Panc1 (cell line): ENCODE data around the gene TBXA2R. TPM values are rescaled to one million over a fixed set of nuclear protein-coding genes. Genes with fewer than 3 reads are reported as not detected.

ENCODE experiments used
- ATAC-seq: fragments of 200-7000 bp; cut with Tn5 transposase; 2 replicates; pipeline ENCODE4 v1.9.1; 2020; ENCODE audit warnings: mild to moderate bottlenecking, moderate library complexity
- BruUV-seq: library from RNA; stranded (reverse); fragments of 400-500 nt; replicated peaks from 2 replicates; lab custom pipeline; 2021; lab: Mats Ljungman, UMichigan
- CTCF ChIA-PET: fragments of 300-600 bp; sonication (Branson Sonifier 250); formaldehyde crosslinking; loops from one replicate; lab custom pipeline; 2022; ENCODE audit warnings: antibody characterized with exemption; lab: Charles Lee
- POLR2A ChIA-PET: fragments of 300-600 bp; sonication (Branson Sonifier 250); formaldehyde crosslinking; loops from one replicate; lab custom pipeline; 2022; ENCODE audit warnings: antibody characterized with exemption; lab: Charles Lee
- DNase-seq: peaks from one replicate; pipeline ENCODE4 v3.0.0-alpha.2; 2010; ENCODE audit warnings: low read depth, low spot score
- H3K27ac ChIP-seq: 2 replicates; pipeline ENCODE4 v1.5.1; 2011; ENCODE audit warnings: mild to moderate bottlenecking, low read length, inconsistent platforms
- H3K27me3 ChIP-seq: fragments of 200-500 bp; sonication (Bioruptor generic); 2 replicates; pipeline ENCODE4 v1.6.0; 2014; ENCODE audit warnings: low read length, inconsistent platforms; ENCODE audit not compliant: control insufficient read depth, insufficient read depth
- H3K36me3 ChIP-seq: fragments of 200-500 bp; sonication (Bioruptor generic); 2 replicates; pipeline ENCODE4 v1.5.1; 2014; ENCODE audit warnings: inconsistent platforms, mild to moderate bottlenecking, low read length, moderate library complexity; ENCODE audit not compliant: control insufficient read depth, insufficient read depth
- H3K4me1 ChIP-seq: 2 replicates; pipeline ENCODE4 v1.5.1; 2011; ENCODE audit warnings: inconsistent platforms, mild to moderate bottlenecking, low read length, moderate library complexity; ENCODE audit not compliant: control insufficient read depth, insufficient read depth
- H3K4me3 ChIP-seq, 2 experiments: 2 replicates each; pipeline ENCODE4 v1.5.1; 2011 to 2012; ENCODE audit warnings: low read depth in 2 of 2, low read length in 2 of 2, mild to moderate bottlenecking in 2 of 2, inconsistent platforms in 1 of 2, moderate library complexity in 1 of 2
- H3K9me3 ChIP-seq: fragments of 200-500 bp; sonication (Bioruptor generic); 2 replicates; pipeline ENCODE4 v1.5.1; 2014; ENCODE audit warnings: low read depth, mild to moderate bottlenecking, inconsistent platforms, low read length, moderate library complexity; ENCODE audit not compliant: control insufficient read depth, insufficient read depth
- POLR2AphosphoS5 ChIP-seq: IDR thresholded peaks from 2 replicates; pipeline ENCODE4 v1.6.1; 2012; ENCODE audit warnings: mild to moderate bottlenecking, low read depth, low read length, moderate library complexity
- SIN3A ChIP-seq: IDR thresholded peaks from 2 replicates; pipeline ENCODE4 v1.6.1; 2012; ENCODE audit warnings: low read depth, mild to moderate bottlenecking, low read length, moderate library complexity, borderline replicate concordance; ENCODE audit not compliant: insufficient read depth
- TCF7L2 ChIP-seq: IDR thresholded peaks from 2 replicates; pipeline ENCODE4 v1.6.1; 2011; ENCODE audit warnings: mild to moderate bottlenecking, low read depth, low read length, inconsistent platforms
- in situ Hi-C: cut with HindIII; loops from 2 replicates; pipeline ENCODE4 v1.10.0; 2016; ENCODE audit warnings: low sequenced_read_pairs, low pct_unique_long_range_greater_than_20kb
- intact Hi-C: fragments of 100-400 bp; cut with micrococcal nuclease; formaldehyde crosslinking; loops from one replicate; pipeline ENCODE4 v1.10.0; 2022; ENCODE audit not compliant: unreplicated experiment
- total RNA-seq: library from RNA; stranded (reverse); gene quantifications from one replicate; pipeline ENCODE4 v1.2.1, GENCODE V29; 2021; ENCODE audit not compliant: unreplicated experiment
- TF ChIP-seq, protein P1 (sequence below), 2 experiments: IDR thresholded peaks; 2 replicates each; pipeline ENCODE4 v1.6.1; 2011 to 2012; ENCODE audit warnings: low read depth in 2 of 2, control low read depth in 1 of 2, low read length in 1 of 2, mild to moderate bottlenecking in 1 of 2, moderate library complexity in 1 of 2; ENCODE audit not compliant: insufficient read depth in 1 of 2
- TF ChIP-seq, protein P2 (sequence below): fragments of 450-650 bp; IDR thresholded peaks from 2 replicates; pipeline ENCODE4 v1.5.1; 2017; ENCODE audit warnings: mild to moderate bottlenecking

Gene TBXA2R
- total RNA-seq, 1 experiment from 2014 or later, result 5.2 TPM

DNA sequence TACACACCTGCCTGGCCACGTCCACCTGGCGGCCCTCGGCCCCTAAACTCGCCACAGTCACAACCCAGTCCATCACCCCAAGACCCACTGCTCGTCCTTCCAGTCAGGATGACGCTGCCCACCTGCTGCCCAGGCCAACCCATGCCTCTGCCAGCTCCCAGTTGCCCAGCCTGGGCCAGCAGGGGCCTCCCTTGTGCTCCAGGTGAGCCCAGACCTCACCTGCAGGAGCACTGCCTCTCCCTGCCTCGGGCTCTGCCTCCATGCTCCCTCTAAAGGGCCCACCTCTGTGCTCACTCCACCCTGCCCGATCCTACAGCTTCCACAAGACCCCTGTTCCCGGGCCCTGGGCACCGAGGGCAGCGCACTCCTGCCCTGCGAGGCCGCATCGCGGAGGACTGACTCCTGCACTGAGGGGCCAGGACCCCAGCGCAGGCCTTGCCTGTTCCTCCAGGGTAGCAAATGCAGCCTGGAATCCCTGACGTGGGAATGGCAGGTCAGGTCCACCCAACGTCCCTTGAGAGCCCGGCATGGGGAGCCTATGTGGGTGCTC is 27.9 kb upstream of the TBXA2R start:
- Histone ChIP-seq H3K9me3 (no peaks in the 10 kb centered on the region), H3K4me3 (no peak overlapping the region), H3K4me1 (no peaks in the 10 kb centered on the region), H3K27ac (no peak overlapping the region), H3K27me3 (no peaks in the 10 kb centered on the region), H3K36me3 (no peaks in the 10 kb centered on the region)
- in situ Hi-C loops (no loop called here), intact Hi-C loops (no loop called here)
- ChIA-PET POLR2A (no interaction called here), CTCF (no interaction called here)
- BruUV-seq, result no TSS peak
- TF ChIP-seq POLR2AphosphoS5, result no peak
- TF ChIP-seq, protein P1, sequence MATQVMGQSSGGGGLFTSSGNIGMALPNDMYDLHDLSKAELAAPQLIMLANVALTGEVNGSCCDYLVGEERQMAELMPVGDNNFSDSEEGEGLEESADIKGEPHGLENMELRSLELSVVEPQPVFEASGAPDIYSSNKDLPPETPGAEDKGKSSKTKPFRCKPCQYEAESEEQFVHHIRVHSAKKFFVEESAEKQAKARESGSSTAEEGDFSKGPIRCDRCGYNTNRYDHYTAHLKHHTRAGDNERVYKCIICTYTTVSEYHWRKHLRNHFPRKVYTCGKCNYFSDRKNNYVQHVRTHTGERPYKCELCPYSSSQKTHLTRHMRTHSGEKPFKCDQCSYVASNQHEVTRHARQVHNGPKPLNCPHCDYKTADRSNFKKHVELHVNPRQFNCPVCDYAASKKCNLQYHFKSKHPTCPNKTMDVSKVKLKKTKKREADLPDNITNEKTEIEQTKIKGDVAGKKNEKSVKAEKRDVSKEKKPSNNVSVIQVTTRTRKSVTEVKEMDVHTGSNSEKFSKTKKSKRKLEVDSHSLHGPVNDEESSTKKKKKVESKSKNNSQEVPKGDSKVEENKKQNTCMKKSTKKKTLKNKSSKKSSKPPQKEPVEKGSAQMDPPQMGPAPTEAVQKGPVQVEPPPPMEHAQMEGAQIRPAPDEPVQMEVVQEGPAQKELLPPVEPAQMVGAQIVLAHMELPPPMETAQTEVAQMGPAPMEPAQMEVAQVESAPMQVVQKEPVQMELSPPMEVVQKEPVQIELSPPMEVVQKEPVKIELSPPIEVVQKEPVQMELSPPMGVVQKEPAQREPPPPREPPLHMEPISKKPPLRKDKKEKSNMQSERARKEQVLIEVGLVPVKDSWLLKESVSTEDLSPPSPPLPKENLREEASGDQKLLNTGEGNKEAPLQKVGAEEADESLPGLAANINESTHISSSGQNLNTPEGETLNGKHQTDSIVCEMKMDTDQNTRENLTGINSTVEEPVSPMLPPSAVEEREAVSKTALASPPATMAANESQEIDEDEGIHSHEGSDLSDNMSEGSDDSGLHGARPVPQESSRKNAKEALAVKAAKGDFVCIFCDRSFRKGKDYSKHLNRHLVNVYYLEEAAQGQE (IDR thresholded peaks at IDR 0.05; ENCODE audit: insufficient read depth in 1 of 2, low read depth in 2 of 2, low read length in 1 of 2), result no peak
- TF ChIP-seq, protein P2, sequence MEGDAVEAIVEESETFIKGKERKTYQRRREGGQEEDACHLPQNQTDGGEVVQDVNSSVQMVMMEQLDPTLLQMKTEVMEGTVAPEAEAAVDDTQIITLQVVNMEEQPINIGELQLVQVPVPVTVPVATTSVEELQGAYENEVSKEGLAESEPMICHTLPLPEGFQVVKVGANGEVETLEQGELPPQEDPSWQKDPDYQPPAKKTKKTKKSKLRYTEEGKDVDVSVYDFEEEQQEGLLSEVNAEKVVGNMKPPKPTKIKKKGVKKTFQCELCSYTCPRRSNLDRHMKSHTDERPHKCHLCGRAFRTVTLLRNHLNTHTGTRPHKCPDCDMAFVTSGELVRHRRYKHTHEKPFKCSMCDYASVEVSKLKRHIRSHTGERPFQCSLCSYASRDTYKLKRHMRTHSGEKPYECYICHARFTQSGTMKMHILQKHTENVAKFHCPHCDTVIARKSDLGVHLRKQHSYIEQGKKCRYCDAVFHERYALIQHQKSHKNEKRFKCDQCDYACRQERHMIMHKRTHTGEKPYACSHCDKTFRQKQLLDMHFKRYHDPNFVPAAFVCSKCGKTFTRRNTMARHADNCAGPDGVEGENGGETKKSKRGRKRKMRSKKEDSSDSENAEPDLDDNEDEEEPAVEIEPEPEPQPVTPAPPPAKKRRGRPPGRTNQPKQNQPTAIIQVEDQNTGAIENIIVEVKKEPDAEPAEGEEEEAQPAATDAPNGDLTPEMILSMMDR, result no peak
- TF ChIP-seq SIN3A, result no peak
- no peak for ATAC-seq
- DNase-seq, result no peak

DNA sequence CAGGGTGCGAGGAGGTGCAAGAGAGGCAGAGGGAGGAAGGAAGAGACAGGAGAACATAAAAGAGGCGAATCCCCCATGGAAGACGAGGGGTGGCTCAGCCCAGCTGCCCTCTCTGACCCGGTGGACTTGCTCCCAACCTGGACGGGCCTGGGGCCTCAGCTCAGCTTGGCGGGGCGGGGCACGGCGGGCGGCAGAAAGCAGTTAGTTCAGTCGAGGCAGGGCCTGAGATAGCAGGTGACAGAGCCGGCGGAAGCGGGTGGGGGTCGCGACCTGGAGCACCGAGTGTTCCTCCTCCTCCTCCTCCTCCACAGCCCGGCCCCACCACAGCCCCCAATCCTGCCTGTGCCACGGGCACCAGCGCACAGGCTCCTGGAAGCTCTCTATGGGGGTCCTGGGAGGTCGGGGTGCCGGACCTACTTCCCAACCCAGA is 26.9 kb upstream of the TBXA2R start:
- in situ Hi-C loops, result no loop called here
- Histone ChIP-seq H3K4me1 (no peaks in the 10 kb centered on the region), H3K27ac (no peak overlapping the region), H3K9me3 (no peaks in the 10 kb centered on the region), H3K27me3 (no peaks in the 10 kb centered on the region), H3K36me3 (no peaks in the 10 kb centered on the region), H3K4me3 (no peak overlapping the region)
- BruUV-seq, result no TSS peak
- TF ChIP-seq POLR2AphosphoS5, result no peak
- TF ChIP-seq, protein P2, result no peak
- TF ChIP-seq TCF7L2, result no peak
- TF ChIP-seq, protein P1 (IDR thresholded peaks at IDR 0.05; ENCODE audit: insufficient read depth in 1 of 2, low read depth in 2 of 2, low read length in 1 of 2), result no peak
- TF ChIP-seq SIN3A, result no peak
- ATAC-seq (no peak), DNase-seq (no peak)
- ChIA-PET CTCF (no interaction called here), POLR2A (no interaction called here)
- intact Hi-C loops, result no loop called here
